IPS-15b (cell line): ENCODE results near the gene ATP6AP1.
A peak's percentile ranks its signal among the peaks of the same experiment; 100 is the strongest.
"Not testable (repeated sequence)": the region's sequence is repeated elsewhere in the genome, so short reads cannot be mapped to it uniquely, and the experiment has no call there.

Experiments
- H3K27me3 ChIP-seq: one replicate; pipeline ENCODE4 v1.6.1; 2013; ENCODE audit warnings: low read length; ENCODE audit not compliant: control insufficient read depth, insufficient read depth
- H3K36me3 ChIP-seq: one replicate; pipeline ENCODE4 v1.6.1; 2013; ENCODE audit warnings: low read length; ENCODE audit not compliant: control insufficient read depth, insufficient read depth
- H3K4me1 ChIP-seq: one replicate; pipeline ENCODE4 v1.6.1; 2013; ENCODE audit warnings: mild to moderate bottlenecking, low read length; ENCODE audit not compliant: control insufficient read depth, insufficient read depth
- H3K4me3 ChIP-seq: one replicate; pipeline ENCODE4 v1.5.1; 2013; ENCODE audit warnings: low read depth, low read length
- H3K9ac ChIP-seq: one replicate; pipeline ENCODE4 v1.6.1; 2013; ENCODE audit warnings: low read depth, mild to moderate bottlenecking, low read length
- H3K9me3 ChIP-seq: one replicate; pipeline ENCODE4 v1.6.1; 2013; ENCODE audit warnings: mild to moderate bottlenecking, low read length; ENCODE audit not compliant: control insufficient read depth, insufficient read depth

The ATP6AP1 gene

DNA sequence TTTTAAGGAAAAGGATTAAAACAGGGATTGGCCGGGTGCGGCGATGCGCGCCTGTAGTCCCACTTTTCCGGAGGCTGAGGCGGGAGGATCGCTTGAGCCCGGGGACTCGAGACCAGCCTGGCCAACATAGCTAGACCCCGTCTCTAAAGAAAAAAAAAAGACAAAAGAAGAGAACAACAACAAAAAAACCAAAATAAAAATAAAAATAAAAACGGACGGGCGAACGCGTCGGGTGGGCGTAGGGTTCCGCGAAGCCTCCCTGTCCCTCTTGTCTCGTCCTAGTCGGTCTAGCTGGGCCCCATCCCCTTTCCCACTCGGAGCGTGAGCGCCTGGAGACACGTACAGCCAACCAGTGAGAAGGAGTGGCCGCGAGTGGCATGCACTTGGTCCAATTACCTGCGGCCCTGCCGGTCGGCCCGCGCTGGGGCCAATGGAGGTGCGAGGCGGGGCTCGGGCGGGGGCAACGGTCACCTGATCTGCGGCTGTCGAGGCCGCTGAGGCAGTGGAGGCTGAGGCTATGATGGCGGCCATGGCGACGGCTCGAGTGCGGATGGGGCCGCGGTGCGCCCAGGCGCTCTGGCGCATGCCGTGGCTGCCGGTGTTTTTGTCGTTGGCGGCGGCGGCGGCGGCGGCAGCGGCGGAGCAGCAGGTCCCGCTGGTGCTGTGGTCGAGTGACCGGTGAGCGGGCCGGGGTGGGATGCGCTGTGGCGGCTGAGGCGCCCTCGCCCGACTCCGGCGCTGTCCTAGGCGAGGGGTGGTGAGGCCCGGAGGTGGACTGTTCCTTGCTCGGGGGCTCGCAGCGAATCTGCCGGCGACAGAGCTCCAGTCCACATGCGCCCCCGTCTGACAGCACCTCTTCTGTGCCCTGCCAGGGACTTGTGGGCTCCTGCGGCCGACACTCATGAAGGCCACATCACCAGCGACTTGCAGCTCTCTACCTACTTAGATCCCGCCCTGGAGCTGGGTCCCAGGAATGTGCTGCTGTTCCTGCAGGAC, at the start of gene ATP6AP1:
TSS of gene ATP6AP1 (plus strand) at position 502 of the 996 bp plus-strand sequence. CDS start at position 518, 16 bp downstream.
- peaks cover 11% of the 10 kb centered on the region for H3K36me3 ChIP-seq
- no peaks in the 10 kb centered on the region for H3K9me3 ChIP-seq
- no peaks in the 10 kb centered on the region for H3K27me3 ChIP-seq
- H3K4me1 ChIP-seq = no peaks in the 10 kb centered on the region
- no peak within 1 kb of the TSS for H3K9ac ChIP-seq
- peak within 1 kb of the TSS; percentile 55 for H3K4me3 ChIP-seq

DNA sequence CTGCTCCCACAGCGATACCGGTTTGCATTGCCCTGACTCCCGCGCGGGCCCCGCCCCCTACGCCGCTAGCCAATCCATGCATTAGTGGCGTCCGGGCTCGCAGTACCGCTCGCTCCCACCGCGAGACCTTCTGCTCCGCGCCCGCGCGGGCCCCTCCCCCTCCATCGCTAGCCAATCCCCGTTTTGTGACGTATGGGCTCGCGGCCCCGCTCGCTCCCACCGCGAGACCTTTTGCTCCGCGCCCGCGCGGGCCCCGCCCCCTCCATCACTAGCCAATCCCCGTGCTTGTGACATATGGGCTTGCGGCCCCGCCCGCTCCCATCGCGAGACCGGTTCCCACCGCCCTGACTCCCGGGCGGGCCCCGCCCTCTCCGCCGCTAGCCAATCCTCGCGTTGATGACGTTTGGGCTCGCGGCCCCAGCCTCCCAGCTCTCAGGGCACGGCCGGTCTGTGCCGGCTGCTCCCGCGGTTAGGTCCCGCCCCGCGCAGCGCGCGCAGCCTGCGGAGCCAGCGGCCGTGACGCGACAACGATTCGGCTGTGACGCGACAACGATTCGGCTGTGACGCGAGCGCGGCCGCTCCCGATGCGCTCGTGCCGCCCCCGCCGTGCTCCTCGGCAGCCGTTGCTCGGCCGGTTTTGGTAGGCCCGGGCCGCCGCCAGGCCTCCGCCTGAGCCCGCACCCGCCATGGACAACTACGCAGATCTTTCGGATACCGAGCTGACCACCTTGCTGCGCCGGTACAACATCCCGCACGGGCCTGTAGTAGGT, 49.5 kb upstream of the ATP6AP1 start, which contains the start of gene EMD:
TSS of gene EMD (plus strand) at position 497 of the 770 bp plus-strand sequence. CDS start at position 687, 190 bp downstream.
- no peaks in the 10 kb centered on the region for H3K27me3 ChIP-seq
- peak within 1 kb of the TSS; percentile 60 for H3K9ac ChIP-seq
- no peaks in the 10 kb centered on the region for H3K4me1 ChIP-seq
- H3K36me3 ChIP-seq = peaks cover 4% of the 10 kb centered on the region
- peak within 1 kb of the TSS; percentile 80 for H3K4me3 ChIP-seq
- H3K9me3 ChIP-seq = no peaks in the 10 kb centered on the region

DNA sequence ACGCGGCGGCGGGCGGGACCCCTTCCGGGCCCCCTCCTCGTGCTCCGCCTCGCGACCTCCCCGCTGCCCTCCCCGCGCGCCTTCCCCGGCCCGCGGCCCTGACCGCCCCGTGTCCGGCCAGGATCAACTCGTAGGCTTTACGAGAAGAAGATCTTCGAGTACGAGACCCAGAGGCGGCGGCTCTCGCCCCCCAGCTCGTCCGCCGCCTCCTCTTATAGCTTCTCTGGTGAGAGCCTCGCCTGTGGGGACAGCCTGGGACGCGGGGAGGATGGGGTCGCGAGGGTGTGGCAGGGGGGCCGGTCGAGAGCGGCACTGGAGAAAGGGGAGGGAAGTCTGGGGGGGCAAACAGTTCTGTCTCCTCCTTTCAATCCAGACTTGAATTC, 48.9 kb upstream of the ATP6AP1 start:
- peak overlapping the region; percentile 60 for H3K9ac ChIP-seq
- H3K4me1 ChIP-seq = no peaks in the 10 kb centered on the region
- no peaks in the 10 kb centered on the region for H3K9me3 ChIP-seq
- no peaks in the 10 kb centered on the region for H3K27me3 ChIP-seq
- peaks cover 4% of the 10 kb centered on the region for H3K36me3 ChIP-seq
- H3K4me3 ChIP-seq = peak overlapping the region; percentile 80

DNA sequence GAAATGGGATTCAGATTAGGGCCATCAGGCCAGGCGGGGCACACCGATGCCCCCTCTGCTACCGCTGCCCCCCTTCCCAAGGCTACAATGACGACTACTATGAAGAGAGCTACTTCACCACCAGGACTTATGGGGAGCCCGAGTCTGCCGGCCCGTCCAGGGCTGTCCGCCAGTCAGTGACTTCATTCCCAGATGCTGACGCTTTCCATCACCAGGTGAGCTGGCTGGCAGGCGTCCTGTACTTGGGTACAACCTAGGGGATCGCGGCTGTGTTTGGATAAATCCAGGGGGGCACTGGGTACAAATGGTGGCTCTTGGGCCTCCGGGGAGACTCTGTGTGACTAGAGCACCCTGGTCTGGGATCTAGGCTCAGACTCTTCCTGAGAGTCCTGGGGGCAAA, 48.3 kb upstream of the ATP6AP1 start:
- peaks cover 4% of the 10 kb centered on the region for H3K36me3 ChIP-seq
- H3K4me1 ChIP-seq = no peaks in the 10 kb centered on the region
- peak overlapping the region; percentile 60 for H3K9ac ChIP-seq
- no peaks in the 10 kb centered on the region for H3K27me3 ChIP-seq
- H3K4me3 ChIP-seq = peak overlapping the region; percentile 80
- H3K9me3 ChIP-seq = no peaks in the 10 kb centered on the region

DNA sequence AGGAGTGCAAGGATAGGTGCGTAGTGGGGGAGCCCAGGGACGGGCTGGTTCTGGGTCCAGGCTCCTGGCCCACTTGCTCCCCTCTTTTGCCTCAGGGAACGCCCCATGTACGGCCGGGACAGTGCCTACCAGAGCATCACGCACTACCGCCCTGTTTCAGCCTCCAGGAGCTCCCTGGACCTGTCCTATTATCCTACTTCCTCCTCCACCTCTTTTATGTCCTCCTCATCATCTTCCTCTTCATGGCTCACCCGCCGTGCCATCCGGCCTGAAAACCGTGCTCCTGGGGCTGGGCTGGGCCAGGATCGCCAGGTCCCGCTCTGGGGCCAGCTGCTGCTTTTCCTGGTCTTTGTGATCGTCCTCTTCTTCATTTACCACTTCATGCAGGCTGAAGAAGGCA, 47.7 kb upstream of the ATP6AP1 start:
- no peaks in the 10 kb centered on the region for H3K27me3 ChIP-seq
- peak overlapping the region; percentile 80 for H3K4me3 ChIP-seq
- peaks cover 4% of the 10 kb centered on the region for H3K36me3 ChIP-seq
- H3K9ac ChIP-seq = no peak overlapping the region
- no peaks in the 10 kb centered on the region for H3K9me3 ChIP-seq
- no peaks in the 10 kb centered on the region for H3K4me1 ChIP-seq

GRCh38 chrX:154381271-154381670, 47.2 kb upstream of the ATP6AP1 start:
- Histone ChIP-seq H3K9me3 (no peaks in the 10 kb centered on the region), H3K9ac (no peak overlapping the region)

DNA sequence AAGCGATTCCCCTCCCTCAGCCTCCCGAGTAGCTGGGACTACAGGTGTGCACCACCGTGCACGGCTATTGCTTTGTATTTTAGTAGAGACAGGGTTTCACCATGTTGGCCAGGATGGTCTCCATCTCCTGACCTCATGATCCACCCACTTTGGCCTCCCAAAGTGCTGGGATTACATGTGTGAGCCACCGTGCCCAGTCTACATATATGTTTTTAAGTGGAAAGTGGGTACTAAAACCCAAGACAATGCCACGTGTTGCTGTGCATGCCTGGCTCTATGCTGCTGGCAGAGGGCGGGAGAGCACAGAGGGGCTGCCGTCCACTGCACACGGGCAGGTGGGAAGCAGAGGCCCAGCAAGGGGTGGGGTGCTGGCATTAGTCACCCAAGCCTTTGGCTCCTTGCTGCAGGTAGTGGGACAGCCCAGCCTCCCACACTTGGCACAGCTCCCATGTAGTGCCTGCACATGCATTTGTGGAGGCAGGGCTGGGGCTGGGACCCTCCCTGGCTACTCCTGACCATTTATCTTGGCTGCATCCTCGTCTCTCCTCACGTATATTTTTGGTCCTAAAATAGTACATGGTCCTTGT, 45.9 kb upstream of the ATP6AP1 start:
- Histone ChIP-seq H3K4me3 (no peak overlapping the region), H3K36me3 (peaks cover 4% of the 10 kb centered on the region), H3K27me3 (no peaks in the 10 kb centered on the region), H3K9ac (no peak overlapping the region), H3K9me3 (no peaks in the 10 kb centered on the region), H3K4me1 (no peaks in the 10 kb centered on the region)

More at GRCh38 chrX:154381271-154381670, 47.2 kb upstream of the ATP6AP1 start:
- Histone ChIP-seq H3K4me3 (no peak overlapping the region), H3K4me1 (no peaks in the 10 kb centered on the region), H3K36me3 (peaks cover 4% of the 10 kb centered on the region), H3K27me3 (no peaks in the 10 kb centered on the region)

- Histone ChIP-seq H3K36me3 (peaks cover 4% of the 10 kb centered on the region), H3K4me1 (no peaks in the 10 kb centered on the region), H3K9ac (no peak overlapping the region), H3K4me3 (no peak overlapping the region), H3K9me3 (no peaks in the 10 kb centered on the region), H3K27me3 (no peaks in the 10 kb centered on the region)
Measured at GRCh38 chrX:154383359-154384283, 44.9 kb upstream of the ATP6AP1 start.

DNA sequence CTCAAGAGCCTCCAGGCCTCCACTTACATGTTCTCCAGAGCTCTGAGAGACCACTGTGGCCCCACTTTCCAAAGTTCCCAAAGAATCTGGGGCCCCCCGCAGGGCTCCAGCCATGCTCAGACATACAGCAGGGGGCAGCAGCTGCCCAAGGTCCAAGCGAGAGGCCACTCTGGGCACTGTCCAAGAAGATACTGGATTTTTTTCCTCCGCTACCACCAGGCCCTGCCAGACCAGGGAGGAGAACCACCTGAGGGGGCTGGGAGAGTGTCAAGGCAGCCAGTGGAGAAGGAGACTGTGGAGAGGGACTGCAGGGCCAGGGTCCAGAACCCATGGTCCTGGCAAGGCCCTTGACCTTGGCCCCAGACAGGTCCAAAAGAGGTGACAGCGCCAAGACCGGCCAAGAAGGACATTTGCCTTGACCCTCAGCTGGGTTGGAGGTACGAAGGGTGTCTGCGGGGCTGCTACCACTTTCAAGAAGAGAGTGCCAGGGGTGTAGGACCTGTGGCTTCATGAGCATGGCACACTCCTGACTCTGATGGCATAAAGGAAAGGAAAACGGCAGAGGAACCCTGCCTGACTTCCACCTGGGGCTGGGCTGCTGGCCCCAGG, 44.1 kb upstream of the ATP6AP1 start:
- Histone ChIP-seq H3K9me3 (no peaks in the 10 kb centered on the region), H3K36me3 (peaks cover 4% of the 10 kb centered on the region), H3K27me3 (no peaks in the 10 kb centered on the region), H3K4me1 (no peaks in the 10 kb centered on the region), H3K9ac (no peak overlapping the region), H3K4me3 (no peak overlapping the region)

GRCh38 chrX:154388094-154388493, 40.4 kb upstream of the ATP6AP1 start:
- not testable (repeated sequence) for H3K9me3 ChIP-seq, H3K27me3 ChIP-seq, H3K4me3 ChIP-seq, H3K36me3 ChIP-seq, H3K4me1 ChIP-seq, H3K9ac ChIP-seq
